Spleen (tissue), 7 donors: ENCODE data around the gene TLCD3B.

Experiments used
- POLR2A ChIP-seq, 3 donors: fragments of 450-650 bp; IDR thresholded peaks; one replicate each; pipeline ENCODE4 v1.5.1; 2017; ENCODE audit warnings: antibody characterized with exemption in 3 of 3, mild to moderate bottlenecking in 1 of 3
- POLR2AphosphoS5 ChIP-seq, 3 donors: sonication (generic); formaldehyde crosslinking; IDR thresholded peaks; one replicate each; pipeline ENCODE4 v1.5.1; 2017; ENCODE audit warnings: antibody characterized with exemption in 3 of 3
- TF ChIP-seq, protein P1 (sequence below), 11 experiments: fragments of 200-600 bp in 7 of 11; fragments of 450-650 bp in 4 of 11; sonication (generic) in 4 of 11; IDR thresholded peaks in 8 of 11; conservative IDR thresholded peaks in 3 of 11; 1 replicate in 7 of 11; 2 replicates in 4 of 11; pipeline versions ENCODE4 v1.4.0 to v1.8.0; 2016 to 2021; ENCODE audit warnings: antibody characterized with exemption in 11 of 11, inconsistent platforms in 4 of 11, mild to moderate bottlenecking in 1 of 11
- donor health status: DM: no; HTN: no; CAD: no; lungs with moderate emphysema.
- donor health status: DM: no; HTN: no; CAD: no.
- donor health status: DM: no; HTN: no; CAD: no.

DNA sequence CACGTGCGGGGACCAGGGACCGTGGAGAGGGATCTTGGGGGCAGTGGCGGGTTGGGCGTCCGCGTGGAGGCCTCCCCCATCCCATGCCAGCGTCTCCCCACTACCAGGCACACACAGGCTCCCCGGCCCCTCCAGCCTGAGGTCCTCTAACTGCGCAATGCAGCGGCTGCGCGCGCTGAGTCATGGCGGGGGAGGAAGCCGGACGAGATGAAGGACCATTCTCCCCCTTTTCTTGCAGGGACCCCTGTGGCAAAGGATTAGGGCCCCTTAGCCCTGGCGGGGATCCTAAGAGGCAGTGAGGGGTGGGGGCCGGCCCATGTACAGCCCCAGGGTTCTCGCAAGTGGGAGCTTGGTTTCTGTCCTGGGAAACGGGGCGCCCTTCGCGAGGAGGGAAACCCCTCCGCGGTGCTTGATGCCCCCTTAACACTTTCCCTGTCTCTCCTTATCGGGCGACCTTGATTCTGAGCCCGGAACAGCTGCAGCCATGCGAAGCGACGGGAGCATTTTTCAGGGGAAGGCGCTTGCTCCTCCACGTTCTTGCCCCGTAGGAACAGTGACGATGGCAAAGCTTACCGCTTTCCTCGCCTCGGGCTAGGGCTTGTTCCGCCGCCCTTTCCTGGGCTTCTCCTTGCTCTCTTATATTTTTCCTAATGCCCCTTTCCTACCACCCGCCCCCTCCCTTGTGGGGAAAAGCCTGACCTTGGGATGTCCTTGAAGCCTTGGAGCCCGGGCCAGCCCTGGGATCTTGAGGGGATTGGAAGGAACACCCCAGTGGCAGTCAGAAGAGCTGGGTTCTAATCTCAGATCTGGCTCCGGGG is 35.1 kb upstream of the TLCD3B start:
- TF ChIP-seq, protein P1, sequence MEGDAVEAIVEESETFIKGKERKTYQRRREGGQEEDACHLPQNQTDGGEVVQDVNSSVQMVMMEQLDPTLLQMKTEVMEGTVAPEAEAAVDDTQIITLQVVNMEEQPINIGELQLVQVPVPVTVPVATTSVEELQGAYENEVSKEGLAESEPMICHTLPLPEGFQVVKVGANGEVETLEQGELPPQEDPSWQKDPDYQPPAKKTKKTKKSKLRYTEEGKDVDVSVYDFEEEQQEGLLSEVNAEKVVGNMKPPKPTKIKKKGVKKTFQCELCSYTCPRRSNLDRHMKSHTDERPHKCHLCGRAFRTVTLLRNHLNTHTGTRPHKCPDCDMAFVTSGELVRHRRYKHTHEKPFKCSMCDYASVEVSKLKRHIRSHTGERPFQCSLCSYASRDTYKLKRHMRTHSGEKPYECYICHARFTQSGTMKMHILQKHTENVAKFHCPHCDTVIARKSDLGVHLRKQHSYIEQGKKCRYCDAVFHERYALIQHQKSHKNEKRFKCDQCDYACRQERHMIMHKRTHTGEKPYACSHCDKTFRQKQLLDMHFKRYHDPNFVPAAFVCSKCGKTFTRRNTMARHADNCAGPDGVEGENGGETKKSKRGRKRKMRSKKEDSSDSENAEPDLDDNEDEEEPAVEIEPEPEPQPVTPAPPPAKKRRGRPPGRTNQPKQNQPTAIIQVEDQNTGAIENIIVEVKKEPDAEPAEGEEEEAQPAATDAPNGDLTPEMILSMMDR (IDR thresholded peaks at IDR 0.05 in 8 of 11, conservative IDR thresholded peaks at IDR 0.05 in 3 of 11) = peak in 1 of 11 experiments; percentile 1
- TF ChIP-seq POLR2A (IDR thresholded peaks at IDR 0.05) (no peak), POLR2AphosphoS5 (IDR thresholded peaks at IDR 0.05) (no peak)
